Spleen (tissue), 7 donors: ENCODE measurements around the gene COL4A2.

Source experiments
- POLR2A ChIP-seq, 3 donors: fragments of 450-650 bp; IDR thresholded peaks; one replicate each; pipeline ENCODE4 v1.5.1; 2017; ENCODE audit warnings: antibody characterized with exemption in 3 of 3, mild to moderate bottlenecking in 1 of 3
- POLR2AphosphoS5 ChIP-seq, 3 donors: sonication (generic); formaldehyde crosslinking; IDR thresholded peaks; one replicate each; pipeline ENCODE4 v1.5.1; 2017; ENCODE audit warnings: antibody characterized with exemption in 3 of 3
- TF ChIP-seq, protein P1 (sequence below), 11 experiments: fragments of 200-600 bp in 7 of 11; fragments of 450-650 bp in 4 of 11; sonication (generic) in 4 of 11; IDR thresholded peaks in 8 of 11; conservative IDR thresholded peaks in 3 of 11; 1 replicate in 7 of 11; 2 replicates in 4 of 11; pipeline versions ENCODE4 v1.4.0 to v1.8.0; 2016 to 2021; ENCODE audit warnings: antibody characterized with exemption in 11 of 11, inconsistent platforms in 4 of 11, mild to moderate bottlenecking in 1 of 11
- donor health status: DM: no; HTN: no; CAD: no; lungs with moderate emphysema.
- donor health status: DM: no; HTN: no; CAD: no.
- donor health status: DM: no; HTN: no; CAD: no.

DNA sequence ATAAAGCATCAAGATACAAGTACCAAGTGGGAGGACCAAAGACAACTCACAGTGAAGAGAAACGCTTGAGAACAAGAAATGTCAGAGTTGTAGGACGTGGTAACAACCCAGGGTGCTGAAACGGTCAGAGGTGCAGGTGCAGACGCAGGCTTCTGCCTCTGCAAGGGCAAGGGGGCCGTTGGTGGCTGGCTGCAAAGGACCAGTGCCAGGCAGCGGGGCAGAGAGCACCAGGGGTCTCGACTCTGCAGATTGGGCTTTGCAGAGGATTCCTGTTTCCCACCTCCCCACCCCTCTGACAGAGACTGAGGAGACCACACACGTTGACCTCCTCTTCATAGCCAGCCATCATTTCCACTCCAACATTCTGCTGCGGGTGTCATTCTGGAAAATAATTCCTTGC lies 216.1 kb downstream of the COL4A2 start:
- TF ChIP-seq, protein P1, sequence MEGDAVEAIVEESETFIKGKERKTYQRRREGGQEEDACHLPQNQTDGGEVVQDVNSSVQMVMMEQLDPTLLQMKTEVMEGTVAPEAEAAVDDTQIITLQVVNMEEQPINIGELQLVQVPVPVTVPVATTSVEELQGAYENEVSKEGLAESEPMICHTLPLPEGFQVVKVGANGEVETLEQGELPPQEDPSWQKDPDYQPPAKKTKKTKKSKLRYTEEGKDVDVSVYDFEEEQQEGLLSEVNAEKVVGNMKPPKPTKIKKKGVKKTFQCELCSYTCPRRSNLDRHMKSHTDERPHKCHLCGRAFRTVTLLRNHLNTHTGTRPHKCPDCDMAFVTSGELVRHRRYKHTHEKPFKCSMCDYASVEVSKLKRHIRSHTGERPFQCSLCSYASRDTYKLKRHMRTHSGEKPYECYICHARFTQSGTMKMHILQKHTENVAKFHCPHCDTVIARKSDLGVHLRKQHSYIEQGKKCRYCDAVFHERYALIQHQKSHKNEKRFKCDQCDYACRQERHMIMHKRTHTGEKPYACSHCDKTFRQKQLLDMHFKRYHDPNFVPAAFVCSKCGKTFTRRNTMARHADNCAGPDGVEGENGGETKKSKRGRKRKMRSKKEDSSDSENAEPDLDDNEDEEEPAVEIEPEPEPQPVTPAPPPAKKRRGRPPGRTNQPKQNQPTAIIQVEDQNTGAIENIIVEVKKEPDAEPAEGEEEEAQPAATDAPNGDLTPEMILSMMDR (IDR thresholded peaks at IDR 0.05 in 8 of 11, conservative IDR thresholded peaks at IDR 0.05 in 3 of 11), result no peak
- peak in 1 of 3 donors; percentile 56 for TF ChIP-seq POLR2AphosphoS5 (IDR thresholded peaks at IDR 0.05)
- TF ChIP-seq POLR2A (IDR thresholded peaks at IDR 0.05), result no peak
